NCI-H345 (cell line): ENCODE measurements around the gene USP26.
"Not testable (repeated sequence)": the region's sequence is repeated elsewhere in the genome, so short reads cannot be mapped to it uniquely, and the experiment has no call there.

Experiments
- DNase-seq: peaks from one replicate; lab custom pipeline; 2025; lab: John Stamatoyannopoulos, UW

Gene USP26, protein sequence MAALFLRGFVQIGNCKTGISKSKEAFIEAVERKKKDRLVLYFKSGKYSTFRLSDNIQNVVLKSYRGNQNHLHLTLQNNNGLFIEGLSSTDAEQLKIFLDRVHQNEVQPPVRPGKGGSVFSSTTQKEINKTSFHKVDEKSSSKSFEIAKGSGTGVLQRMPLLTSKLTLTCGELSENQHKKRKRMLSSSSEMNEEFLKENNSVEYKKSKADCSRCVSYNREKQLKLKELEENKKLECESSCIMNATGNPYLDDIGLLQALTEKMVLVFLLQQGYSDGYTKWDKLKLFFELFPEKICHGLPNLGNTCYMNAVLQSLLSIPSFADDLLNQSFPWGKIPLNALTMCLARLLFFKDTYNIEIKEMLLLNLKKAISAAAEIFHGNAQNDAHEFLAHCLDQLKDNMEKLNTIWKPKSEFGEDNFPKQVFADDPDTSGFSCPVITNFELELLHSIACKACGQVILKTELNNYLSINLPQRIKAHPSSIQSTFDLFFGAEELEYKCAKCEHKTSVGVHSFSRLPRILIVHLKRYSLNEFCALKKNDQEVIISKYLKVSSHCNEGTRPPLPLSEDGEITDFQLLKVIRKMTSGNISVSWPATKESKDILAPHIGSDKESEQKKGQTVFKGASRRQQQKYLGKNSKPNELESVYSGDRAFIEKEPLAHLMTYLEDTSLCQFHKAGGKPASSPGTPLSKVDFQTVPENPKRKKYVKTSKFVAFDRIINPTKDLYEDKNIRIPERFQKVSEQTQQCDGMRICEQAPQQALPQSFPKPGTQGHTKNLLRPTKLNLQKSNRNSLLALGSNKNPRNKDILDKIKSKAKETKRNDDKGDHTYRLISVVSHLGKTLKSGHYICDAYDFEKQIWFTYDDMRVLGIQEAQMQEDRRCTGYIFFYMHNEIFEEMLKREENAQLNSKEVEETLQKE

DNA sequence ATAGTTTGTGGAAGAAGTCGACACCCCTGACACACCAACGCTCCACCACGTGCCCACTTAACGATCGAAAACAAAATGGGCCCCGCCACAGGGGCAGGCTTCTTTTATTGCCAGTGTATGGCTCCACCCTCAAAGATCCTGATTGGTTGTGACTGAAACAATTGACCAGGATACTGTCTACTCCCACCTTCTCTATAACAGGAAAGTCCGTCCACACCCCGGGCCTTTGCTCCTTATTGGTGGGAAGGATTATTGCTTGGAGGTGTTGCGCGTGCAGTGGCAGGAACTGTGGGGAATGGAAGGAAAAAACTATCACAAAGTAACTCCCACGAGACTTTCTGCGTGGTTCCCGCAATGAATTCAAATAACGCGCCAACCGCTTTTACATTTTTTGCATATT lies at the start of gene USP26:
USP26 (minus strand) TSS at position 79 of the 400 bp plus-strand sequence. CDS start 68,889 bp downstream, outside the sequence.
- DNase-seq: no peak

DNA sequence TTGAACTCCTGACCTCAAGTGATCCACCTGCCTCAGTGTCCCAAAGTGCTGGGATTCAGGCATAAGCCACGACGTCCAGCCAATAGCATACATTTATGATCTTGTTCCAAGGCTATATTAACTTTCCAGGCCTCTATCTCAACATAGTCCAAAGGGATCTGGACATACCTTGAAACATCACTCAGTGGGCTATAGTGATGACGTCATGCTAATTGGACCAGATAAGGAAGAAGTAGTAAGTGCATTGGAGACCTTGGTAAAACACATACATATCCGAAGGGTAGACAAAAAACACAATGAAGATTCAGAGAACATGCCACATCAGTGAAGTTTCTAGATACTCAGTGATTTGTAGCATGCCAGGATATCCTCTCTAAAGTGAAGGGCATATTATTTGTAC lies 37.4 kb upstream of the USP26 start:
- DNase-seq: no peak

DNA sequence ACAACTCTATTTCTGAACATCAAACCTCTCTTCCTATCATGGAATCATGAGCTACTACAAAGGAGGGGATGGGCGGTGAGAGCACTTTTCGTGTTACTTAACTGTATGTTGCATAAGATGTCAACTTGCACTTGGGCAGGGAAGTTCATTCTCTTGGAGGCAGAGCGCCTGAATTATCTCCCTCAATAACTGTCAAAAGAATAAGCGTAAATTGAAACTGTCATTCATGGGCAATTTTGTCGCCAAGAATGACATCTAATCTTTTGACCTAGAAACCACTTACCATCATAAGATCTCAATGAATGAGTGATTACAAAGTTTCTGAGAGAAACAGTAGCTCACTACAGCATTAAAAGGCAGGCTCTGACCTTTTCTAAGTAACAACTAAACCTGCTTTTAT lies 23.5 kb upstream of the USP26 start:
- no peak for DNase-seq

DNA sequence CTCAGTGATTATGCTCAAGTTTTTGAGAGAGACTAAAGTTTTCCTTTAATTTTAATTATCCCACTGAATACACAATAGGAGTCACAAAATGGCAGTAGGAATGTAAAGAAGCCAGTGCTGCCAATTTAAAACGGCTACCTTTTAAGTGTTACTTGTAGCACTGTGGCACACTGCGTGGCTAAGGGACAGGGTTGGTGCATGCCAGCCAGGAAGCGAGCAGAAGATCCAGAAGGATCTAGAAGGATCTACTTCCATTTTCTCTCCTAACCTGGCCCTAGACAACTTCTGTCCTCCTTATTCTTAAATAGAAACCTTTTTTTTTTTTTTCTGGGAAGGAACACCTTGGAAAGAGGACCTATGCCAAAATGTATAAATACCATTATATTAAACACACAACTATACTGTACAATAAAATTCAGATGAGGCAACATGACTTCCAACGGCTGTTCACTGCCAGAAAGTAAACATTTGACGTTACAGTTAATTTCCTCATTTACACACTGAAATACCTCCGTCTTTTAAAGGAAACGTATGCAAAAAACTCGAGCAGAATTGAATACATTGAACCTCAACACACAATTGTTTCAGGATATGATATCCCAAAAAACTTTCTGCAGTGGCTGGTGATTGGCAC lies 2.7 kb downstream of the USP26 start:
- no peak for DNase-seq

DNA sequence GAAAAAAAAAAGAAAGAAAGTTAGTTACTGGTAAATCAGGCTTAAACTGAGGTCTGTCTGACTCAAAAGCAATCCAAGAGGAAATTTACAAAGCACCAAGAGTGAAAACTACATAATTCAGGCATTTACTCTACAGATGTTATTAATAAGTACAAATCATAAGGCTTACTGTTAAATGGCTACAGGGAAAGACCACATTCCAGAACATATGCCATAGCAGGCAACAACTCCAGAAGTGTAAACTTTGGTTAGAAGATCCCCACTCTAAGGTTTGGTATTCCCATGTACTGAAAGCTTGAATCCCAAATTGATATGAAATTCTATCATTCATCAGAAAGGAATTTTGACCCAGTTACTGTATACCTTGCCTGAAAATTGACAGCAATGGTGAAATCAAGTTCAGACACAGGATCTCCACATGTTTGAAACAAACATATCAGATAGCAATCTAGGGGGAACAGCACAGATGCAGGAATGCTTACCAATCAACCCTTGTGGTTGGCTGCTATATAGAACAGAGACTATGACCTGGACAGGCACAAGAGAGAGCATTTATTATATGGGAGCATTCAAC lies 6.6 kb downstream of the USP26 start:
- DNase-seq: no peak

DNA sequence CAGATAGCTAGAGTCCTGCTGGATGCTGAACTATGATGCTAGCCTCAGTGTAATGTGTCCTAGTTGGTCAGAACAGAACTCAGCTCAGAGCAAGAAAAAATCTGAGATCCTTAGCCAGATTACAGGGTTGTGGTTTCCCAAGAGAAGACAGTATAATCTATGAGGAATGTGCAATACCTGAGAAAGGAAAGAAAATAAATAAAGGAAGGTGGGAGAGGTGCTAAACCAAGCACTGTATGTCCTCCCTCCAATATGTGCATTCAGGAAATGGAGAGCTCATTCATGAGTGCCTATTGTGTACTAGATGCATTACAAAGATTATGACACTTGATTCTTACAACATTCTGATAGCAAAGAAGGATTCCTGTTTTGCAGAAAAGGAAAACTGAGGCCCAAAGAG lies 7.5 kb downstream of the USP26 start:
- no peak for DNase-seq

DNA sequence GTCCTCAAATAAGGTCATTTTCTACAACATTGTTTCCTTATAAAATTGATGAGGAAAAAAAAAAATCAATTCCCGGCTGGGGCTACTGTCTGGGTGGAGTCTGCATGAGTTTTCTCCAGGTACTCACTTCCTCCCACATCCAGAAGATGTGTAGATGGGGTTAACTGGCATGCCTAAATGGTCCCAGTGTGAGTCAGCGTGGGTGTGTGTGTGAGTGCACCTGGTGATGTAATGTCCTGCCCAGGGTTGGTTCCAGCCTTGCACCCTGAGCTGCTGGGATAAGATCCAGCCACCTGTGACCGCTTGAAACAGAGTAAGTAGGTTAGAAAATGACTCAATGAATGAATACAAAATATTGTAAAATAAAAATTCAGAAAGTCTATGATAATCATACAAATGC lies 11.1 kb downstream of the USP26 start:
- DNase-seq: no peak

DNA sequence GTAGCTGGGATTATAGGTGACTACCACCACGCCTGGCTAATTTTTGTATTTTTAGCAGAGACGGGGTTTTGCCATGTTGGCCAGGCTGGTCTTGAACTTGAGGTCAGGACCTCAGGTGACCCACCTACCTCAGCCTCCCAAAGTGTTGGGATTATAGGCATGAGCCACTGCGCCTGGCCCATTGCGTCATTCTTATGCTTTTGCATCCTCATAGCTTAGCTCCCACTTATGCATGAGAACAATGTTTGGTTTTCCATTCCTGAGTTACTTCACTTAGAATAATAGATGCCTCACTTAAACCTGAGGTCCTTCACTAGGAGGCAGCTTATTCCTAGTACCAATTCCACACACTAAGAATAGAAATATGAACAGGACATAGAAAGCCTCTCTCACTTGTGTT lies 11.9 kb downstream of the USP26 start:
- not testable (repeated sequence) for DNase-seq

DNA sequence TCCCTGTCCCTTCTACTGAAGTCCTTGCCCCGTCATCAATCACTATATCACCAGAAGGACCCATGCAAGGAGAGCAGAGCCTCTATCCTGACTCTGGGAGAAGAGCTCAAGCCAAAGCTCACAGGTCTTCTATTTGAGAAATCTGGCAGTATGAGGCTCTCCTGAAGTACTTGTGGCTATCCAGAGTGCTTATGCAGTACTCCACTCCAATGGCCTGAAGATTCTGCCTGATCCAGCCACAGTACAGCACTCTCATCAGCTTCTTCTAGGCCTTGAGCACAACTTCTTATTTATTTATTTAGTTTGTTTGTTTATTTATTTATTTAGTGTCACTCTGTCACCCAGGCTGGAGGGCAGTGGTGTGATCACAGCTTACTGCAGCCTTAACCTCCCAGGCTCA lies 13.0 kb downstream of the USP26 start:
- DNase-seq: no peak

DNA sequence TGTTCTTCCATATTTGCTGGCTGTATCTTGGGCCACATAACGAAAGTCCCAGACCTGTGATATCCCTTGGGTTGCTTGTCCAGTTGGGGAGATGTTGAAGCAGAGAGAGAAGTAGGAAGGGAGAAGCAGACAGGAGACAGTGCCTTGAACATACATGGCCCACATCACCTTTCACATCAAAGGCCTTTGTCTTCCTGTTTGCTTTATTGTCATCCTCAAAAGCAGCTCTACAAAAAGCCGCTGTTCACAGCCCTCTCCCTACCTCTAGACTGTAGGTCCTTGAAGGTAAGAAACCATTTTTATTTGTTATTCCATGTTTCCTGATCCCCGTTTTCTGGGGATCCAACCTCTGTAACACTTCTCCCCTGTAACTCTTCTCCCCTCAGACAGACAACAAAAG lies 14.9 kb downstream of the USP26 start:
- no peak for DNase-seq

DNA sequence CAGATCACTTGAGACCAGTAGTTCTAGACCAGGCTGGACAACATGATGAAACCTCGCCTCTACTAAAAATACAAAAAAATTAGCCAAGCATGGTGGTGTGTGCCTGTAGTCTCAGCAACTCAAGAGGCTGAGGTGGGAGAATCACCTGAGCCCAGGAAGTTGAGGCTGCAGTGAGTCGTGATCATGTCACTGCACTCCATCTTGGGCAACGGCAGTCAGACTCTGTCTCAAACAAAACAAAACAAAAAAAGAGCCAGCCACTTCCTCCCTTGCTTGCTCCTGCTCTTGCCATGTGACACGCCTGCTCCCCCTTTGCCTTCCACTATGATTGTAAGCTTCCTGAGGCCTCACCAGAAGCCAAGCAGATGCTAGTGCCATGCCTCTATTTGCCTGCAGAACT lies 19.1 kb downstream of the USP26 start:
- DNase-seq: not testable (repeated sequence)

DNA sequence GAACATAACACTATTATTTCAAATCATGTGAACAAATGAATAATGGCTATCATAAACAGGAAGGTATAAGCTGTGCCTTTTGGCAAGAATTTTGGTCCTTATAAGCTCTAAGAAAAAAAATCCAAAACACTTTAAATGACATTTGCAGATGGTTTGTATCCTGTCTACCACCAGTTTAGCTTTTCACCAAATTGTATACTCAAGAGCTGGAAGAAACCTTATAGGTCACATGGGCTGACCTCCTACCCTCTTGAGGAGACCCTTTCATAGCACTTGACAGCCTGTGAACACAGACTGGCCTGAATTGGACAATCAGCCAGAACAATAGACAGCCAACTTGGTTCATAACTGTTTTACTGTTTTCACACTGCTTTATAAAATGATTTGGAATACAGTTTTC lies 24.3 kb downstream of the USP26 start:
- DNase-seq: no peak

DNA sequence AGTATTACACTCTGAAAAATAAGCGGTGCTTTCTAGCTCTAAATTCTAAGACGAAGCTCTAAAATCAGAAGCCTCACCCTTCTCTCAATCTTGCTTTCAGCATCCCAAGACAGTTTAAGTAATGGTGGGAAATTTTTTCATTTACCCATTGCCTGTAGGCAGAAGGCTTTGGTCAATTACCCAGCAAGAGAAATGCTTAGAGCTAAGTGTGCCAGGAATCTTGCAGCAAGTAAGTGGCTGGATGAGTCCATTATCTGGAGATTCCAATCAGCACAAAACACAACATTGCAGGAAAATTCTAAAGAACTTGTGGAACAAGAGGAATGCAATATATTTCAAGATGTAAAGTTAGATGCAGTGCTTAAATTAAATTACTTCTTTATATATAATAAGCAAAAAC lies 28.4 kb downstream of the USP26 start:
- no peak for DNase-seq

DNA sequence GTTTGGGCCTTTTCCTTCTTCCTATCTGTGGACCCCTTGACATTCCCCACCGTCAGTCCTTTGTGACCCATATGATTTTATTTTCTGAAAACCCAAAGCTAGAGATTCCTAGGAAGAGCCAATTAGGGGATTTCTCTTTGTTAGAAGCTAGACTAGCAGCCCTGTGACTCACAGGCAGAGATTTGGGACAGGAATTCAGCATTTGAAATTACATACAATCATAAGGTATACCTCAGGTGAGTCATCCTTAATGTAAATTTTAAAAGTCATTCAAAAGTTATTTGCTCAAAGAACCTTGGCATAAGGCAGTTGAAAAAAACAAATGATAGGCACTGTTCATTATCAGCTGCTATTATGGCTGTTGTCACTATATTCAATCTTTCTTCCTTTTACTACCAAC lies 40.6 kb downstream of the USP26 start:
- DNase-seq: no peak

DNA sequence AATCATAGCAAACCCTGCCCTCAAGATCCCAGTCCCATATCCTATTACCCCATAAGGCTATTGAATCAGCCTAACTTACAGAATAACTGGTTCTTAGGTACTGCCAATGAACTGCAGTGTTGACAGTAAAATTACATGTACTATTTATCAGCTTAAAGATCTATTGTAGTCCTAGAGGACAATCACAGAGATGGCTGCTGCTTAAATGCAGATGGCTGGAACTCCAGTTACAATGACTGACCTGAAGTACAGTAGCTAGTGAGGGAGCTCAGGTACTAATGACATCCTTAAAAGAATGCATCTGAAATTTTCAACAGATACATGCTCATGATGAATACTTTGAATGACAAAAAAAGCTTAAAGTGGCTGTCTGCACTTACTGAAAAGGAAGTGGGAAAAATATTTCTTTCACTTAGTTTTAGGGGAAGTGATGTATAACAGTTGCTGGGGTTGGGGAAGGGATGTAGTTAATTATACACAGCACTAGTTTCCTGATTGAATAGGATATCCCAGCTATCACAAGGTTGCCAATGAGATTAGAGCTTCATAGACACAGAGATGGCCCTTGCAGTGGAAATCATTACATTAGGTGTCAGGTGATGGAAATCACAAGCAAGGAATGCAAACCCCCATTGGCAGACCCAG lies 42.0 kb downstream of the USP26 start:
- no peak for DNase-seq

DNA sequence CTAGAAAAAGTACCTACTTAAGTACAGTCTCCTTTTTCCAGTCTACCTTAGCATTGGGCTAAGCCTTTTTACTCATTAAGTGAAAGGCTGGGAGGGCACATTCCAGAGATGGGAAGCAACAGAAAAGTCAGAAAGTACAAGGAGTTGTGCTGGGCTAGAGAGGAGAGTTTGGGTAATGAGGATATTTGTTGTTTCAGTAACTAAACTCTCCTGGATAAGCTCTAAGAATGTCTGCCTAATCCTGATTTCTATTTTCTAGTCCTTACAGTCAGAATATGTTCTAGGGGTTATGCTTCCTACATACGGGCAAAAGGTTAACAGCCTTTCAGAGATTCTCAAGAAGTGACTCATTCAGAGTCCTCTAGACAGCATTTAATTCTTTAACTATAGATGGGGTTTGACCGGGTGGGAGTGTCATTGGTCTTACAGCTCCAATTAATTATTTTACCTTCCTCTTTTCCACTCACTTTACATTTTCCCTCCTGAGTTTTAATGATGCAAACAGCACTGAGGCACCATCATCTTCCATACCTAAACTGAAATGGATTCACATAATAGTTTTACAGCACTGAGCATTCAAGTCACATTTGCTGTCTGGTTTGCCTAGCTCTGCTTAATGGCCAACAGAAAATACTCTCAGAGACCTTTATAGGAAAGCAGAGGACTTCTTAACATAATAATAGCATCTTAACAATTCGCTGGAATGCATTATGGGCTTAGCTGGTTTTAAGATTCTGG lies 42.9 kb downstream of the USP26 start:
- DNase-seq: no peak

DNA sequence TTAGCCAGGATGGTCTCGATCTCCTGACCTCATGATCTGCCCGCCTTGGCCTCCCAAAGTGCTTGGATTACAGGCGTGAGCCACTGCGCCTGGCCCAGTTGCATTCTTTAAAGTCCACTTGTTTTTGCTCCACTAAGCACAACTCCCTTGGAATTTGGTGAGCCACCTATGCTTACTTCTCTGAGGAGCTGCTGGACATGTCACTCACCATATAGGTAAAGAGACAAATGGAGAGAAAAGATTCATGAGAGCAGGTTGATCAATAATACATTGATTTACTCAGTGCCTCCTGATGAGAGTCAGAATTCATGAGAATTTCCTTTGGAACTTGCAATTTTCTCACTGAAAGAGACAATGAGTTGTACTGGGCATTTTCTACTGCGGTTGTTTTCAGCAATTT lies 48.2 kb downstream of the USP26 start:
- no peak for DNase-seq

DNA sequence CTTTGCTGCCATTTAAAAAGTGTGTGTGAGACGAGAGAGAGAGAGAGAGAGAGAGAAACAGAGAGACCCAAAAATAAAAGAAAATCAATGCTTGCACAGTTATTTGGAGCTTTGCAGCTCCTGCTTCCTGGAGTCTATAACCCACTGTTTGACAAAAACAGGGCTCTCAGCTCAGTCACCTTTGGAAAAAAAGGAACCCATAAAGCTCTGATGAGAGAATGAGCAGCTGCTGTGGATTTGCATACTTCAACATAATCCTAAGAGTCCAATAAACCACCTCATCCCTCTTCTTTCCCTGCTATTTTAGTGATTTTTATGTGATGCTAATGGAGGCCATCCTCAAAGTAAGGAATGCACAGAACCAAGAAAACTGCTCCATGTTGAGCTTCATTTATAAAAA lies 50.3 kb downstream of the USP26 start:
- no peak for DNase-seq

DNA sequence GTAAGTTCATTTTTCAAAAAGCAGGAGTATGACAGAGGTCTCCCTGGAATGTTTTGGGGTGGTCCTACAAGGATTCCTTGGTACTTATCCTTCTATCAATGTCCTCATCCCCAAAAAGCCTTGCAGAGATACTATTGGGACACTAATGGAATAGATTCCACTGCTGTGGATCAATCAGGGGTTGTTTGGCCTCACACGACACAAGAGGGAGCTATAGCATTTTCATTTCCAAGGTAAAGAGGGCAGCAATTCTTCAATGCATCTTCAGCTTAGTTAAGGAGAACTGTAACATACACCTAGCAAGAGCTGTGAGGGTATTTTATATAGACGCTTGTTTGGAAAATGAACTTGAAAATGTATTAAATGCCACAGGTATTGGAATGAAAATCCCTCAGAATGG lies 50.9 kb downstream of the USP26 start:
- DNase-seq: no peak

DNA sequence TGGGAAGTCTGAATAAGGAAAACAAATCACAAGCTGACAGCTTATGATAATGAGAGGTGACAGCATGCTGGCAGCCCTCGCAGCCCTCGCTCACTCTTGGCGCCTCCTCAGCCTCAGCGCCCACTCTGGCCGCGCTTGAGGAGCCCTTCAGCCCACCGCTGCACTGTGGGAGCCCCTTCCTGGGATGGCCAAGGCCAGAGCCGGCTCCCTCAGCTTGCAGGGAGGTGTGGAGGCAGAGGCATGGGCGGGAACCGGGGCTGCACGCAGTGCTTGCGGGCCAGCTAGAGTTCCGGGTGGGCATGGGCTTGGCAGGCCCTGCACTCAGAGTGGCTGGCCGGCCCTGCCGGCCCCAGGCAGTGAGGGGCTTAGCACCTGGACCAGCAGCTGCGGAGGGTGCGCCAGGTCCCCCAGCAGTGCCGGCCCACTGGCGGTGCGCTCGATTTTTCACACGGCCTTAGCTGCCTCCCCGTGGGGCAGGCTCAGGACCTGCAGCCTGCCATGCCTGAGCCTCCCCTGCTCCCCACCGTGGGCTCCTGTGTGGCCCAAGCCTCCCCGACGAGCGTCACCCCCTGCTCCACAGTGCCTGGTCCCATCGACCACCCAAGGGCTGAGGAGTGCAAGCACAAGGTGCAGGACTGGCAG lies 52.6 kb downstream of the USP26 start:
- not testable (repeated sequence) for DNase-seq

DNA sequence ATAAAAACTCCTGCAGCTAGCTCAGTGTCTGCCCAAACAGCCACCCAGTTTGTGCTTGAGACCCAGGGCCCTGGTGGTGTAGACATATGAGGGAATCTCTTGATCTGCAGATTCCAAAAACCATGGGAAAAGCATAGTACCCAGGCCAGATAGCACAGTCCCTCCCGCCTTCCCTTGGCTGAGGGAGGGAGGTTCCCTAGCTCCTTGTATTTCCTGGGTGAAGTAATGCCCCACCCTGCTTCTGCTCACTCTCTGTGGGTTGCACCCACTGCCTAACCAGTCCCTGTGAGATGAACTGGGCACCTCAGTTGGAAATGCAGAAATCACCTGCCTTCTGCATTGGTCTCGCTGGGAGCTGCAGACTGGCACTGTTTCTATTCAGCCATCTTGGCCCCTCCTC lies 54.6 kb downstream of the USP26 start:
- no peak for DNase-seq
